Bone marrow (tissue), 2 donors: ENCODE measurements around the gene ZNF100.
"Not testable (repeated sequence)": the region's sequence is repeated elsewhere in the genome, so short reads cannot be mapped to it uniquely, and the experiment has no call there.

ENCODE experiments used
- DNase-seq, 2 donors: peaks; one replicate each; lab custom pipeline; 2025; lab: John Stamatoyannopoulos, UW

Gene ZNF100

GRCh38 chr19:21704320-21704719 lies 63.1 kb downstream of the ZNF100 start:
- DNase-seq = no peak

- DNase-seq = no peak
These were observed 68.2 kb downstream of the ZNF100 start for GRCh38 chr19:21699197-21699596.

- DNase-seq = no peak
These were observed 69.2 kb downstream of the ZNF100 start for GRCh38 chr19:21698215-21698614.

GRCh38 chr19:21697698-21698097 lies 69.7 kb downstream of the ZNF100 start:
- no peak for DNase-seq

GRCh38 chr19:21694171-21694906 lies 73.0 kb downstream of the ZNF100 start:
- DNase-seq = no peak

- DNase-seq = no peak
These were observed 74.0 kb downstream of the ZNF100 start for GRCh38 chr19:21693399-21693798.

GRCh38 chr19:21691661-21692060 lies 75.7 kb downstream of the ZNF100 start:
- DNase-seq = no peak

GRCh38 chr19:21688464-21688863 lies 78.9 kb downstream of the ZNF100 start:
- DNase-seq = no peak

- DNase-seq = no peak
These were observed 86.7 kb downstream of the ZNF100 start for GRCh38 chr19:21680671-21681070.

GRCh38 chr19:21680026-21680425 lies 87.4 kb downstream of the ZNF100 start:
- no peak for DNase-seq

GRCh38 chr19:21677696-21678418 lies 89.5 kb downstream of the ZNF100 start:
- DNase-seq = no peak

- DNase-seq = no peak
These were observed 92.9 kb downstream of the ZNF100 start for GRCh38 chr19:21674454-21674853.

GRCh38 chr19:21673479-21673878 lies 93.9 kb downstream of the ZNF100 start:
- DNase-seq = not testable (repeated sequence)
